ENCODE results near the gene MGA.

Gene MGA

GRCh38 chr15:41810651-41811431 lies 150.6 kb downstream of the MGA start:
- no peak for DNase-seq

- peak; percentile 78 for DNase-seq
Measured at GRCh38 chr15:41811432-41812195, 151.4 kb downstream of the MGA start.

- no peak for DNase-seq
Measured at GRCh38 chr15:41812820-41813375, 152.7 kb downstream of the MGA start.

GRCh38 chr15:41813426-41813825 lies 153.2 kb downstream of the MGA start:
- no peak for DNase-seq

GRCh38 chr15:41814534-41814933 lies 154.3 kb downstream of the MGA start:
- no peak for DNase-seq

DNA sequence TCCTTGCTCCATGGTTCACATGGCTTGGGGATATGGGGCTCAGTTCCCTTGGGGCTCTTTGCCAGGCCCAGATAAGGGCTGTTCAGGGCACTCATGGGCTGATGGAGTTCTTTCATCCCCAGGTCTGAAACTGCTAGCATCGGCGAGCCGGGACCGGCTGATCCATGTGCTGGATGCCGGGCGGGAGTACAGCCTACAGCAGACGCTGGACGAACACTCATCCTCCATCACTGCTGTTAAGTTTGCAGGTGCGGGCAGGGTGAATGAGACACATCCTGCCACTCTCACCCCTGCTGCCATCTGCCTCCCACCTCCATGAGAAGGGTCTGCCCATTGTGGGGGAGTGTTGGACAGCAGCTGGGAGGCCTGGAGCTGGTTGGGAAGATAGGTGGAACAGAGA lies 156.6 kb downstream of the MGA start:
- no peak for DNase-seq

- no peak for DNase-seq
Measured at GRCh38 chr15:41817327-41817726, 157.1 kb downstream of the MGA start.

DNA sequence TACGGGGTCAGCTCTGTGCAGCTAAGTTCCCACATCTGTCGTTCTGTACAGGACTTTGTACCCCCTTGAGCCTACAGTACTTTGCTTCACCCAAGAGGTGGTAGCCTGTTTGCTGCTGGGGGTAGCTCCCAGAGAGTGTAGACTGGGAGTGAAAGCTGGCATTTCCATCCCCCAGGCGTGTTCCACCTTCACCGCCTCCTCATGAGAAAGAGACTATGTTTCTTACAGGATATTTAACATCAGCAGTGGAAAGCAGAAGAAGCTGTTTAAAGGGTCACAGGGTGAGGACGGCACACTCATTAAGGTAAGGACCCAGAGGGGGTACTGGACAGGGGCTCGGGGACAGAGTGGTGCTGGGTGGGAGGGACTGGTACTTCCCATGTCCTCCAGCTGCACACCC lies 157.6 kb downstream of the MGA start:
- DNase-seq: no peak

GRCh38 chr15:41819455-41820050 lies 159.3 kb downstream of the MGA start:
- no peak for DNase-seq

DNA sequence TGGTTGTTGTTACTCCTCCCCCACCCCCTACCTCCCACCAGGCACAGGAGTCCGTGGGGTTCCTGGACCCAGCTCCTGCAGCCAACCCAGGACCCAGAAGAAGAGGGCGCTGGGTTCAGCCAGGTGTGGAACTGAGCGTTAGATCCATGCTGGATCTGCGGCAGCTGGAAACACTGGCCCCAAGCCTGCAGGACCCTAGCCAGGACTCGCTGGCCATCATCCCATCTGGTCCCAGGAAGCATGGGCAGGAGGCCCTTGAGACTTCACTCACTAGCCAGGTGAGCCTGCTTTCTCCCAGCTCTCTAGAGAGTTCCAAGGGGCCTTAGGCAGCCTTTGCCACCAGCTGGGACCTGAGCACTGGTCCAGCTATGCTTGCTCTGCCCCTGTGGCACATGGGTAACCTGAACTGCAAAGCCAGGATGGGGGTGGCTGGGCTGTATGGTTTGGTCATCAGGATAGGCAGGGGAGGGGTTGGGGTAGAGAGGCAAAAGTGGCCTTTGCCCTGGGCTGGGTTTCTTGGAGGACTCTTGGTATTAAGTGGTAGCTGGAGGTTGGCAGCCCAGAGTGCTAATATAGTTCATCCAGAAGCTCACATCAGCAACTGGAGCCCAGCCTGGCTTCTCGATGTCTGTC lies 160.7 kb downstream of the MGA start:
- no peak for DNase-seq

- no peak for DNase-seq
Measured at GRCh38 chr15:41821831-41822230, 161.6 kb downstream of the MGA start.

DNA sequence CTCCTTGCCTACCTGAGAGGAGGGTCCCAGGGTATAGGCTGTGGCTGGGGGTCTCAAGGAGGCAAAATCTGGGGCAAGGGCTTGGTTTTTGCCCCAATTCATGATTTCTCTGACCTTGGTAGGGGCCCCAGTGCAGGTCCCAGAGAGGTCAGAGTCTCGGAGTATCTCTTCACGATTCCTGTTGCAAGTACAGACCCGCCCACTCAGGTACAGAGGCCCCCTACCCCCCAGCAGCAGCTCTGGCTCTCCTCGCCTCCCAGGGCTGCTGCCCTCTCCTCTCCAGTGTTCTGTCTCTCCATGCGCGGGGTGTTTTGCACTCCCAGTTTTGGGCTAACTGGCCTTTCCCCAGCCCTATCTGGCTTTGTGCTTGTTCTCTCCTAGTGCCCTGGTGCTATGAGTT lies 162.3 kb downstream of the MGA start:
- no peak for DNase-seq
